A549 (cell line): ENCODE measurements around the gene CATSPER4. TPM values are rescaled to one million over a fixed set of nuclear protein-coding genes. Genes with fewer than 3 reads are reported as not detected.

ENCODE experiments used
- ATAC-seq, 2 experiments: fragments of 200-7000 bp in 1 of 2; fragments of >200 bp in 1 of 2; cut with Nextera tagmentation in 1 of 2; cut with Tn5 transposase in 1 of 2; 3 replicates each; pipeline versions ENCODE4 v1.8.0 to v1.9.1; 2018 to 2020; ENCODE audit warnings: mild to moderate bottlenecking in 1 of 2, moderate library complexity in 1 of 2
- CTCF ChIA-PET: fragments of 300-600 bp; sonication (Branson Sonifier 250); formaldehyde crosslinking; extraction: SDS; loops from one replicate; lab custom pipeline; 2021; ENCODE audit warnings: antibody characterized with exemption, inconsistent platforms; lab: Yijun Ruan, JAX
- POLR2A ChIA-PET: fragments of 350-600 bp; formaldehyde crosslinking; extraction: SDS; loops from one replicate; lab custom pipeline; 2021; ENCODE audit warnings: antibody characterized with exemption, inconsistent platforms; lab: Yijun Ruan, JAX
- DNase-seq, 2 experiments: peaks; one replicate each; pipeline versions ENCODE4 v3.0.0 to v3.0.0-alpha.2; 2011 to 2016; ENCODE audit warnings: low read depth in 1 of 2, low spot score in 1 of 2
- FAIRE-seq: peaks from 2 replicates; lab custom pipeline; 2011; peaks lifted over from hg19 to GRCh38; lab: Jason Lieb, UNC
- H3K27ac ChIP-seq, 2 experiments: fragments of >200 bp; sonication (Bioruptor Twin); formaldehyde crosslinking; 3 replicates each; pipeline ENCODE4 v1.5.1; 2016 to 2017
- H3K4me1 ChIP-seq: fragments of >200 bp; sonication (Bioruptor Twin); formaldehyde crosslinking; 3 replicates; pipeline ENCODE4 v1.6.1; 2016
- H3K4me2 ChIP-seq: fragments of >200 bp; sonication (Bioruptor Twin); formaldehyde crosslinking; 3 replicates; pipeline ENCODE4 v1.6.1; 2016
- H3K4me3 ChIP-seq: fragments of >200 bp; sonication (Bioruptor Twin); formaldehyde crosslinking; 3 replicates; pipeline ENCODE4 v1.5.1; 2016
- H3K9me3 ChIP-seq: fragments of >200 bp; sonication (Bioruptor Twin); formaldehyde crosslinking; 3 replicates; pipeline ENCODE4 v1.6.1; 2016
- CEBPB ChIP-seq, 2 experiments: fragments of >200 bp in 1 of 2; sonication (Bioruptor Twin) in 1 of 2; formaldehyde crosslinking in 1 of 2; IDR thresholded peaks; 2 replicates each; pipeline ENCODE4 v1.6.1; 2012 to 2016
- CHD4 ChIP-seq: fragments of 200-600 bp; sonication (generic); IDR thresholded peaks from 2 replicates; pipeline ENCODE4 v1.6.1; 2016; ENCODE audit warnings: antibody characterized with exemption, mild to moderate bottlenecking, borderline replicate concordance
- FOSB ChIP-seq: fragments of 250-450 bp; sonication (Bioruptor Pico); IDR thresholded peaks from 2 replicates; pipeline ENCODE4 v1.5.0; 2020; ENCODE audit warnings: mild to moderate bottlenecking, moderate library complexity
- FOSL2 ChIP-seq, 2 experiments: fragments of 450-650 bp in 1 of 2; fragments of >200 bp in 1 of 2; sonication (Bioruptor Twin) in 1 of 2; formaldehyde crosslinking; IDR thresholded peaks; 2 replicates each; pipeline versions ENCODE4 v1.5.0 to v1.6.1; 2016 to 2020; ENCODE audit warnings: mild to moderate bottlenecking in 1 of 2, moderate library complexity in 1 of 2
- HEYL ChIP-seq: fragments of 250-450 bp; sonication (Bioruptor Pico); IDR thresholded peaks from 2 replicates; pipeline ENCODE4 v1.8.0; 2021; ENCODE audit warnings: mild to moderate bottlenecking, moderate library complexity
- HOXA7 ChIP-seq: fragments of 250-450 bp; sonication (Bioruptor Pico); IDR thresholded peaks from 2 replicates; pipeline ENCODE4 v1.5.0; 2020; ENCODE audit warnings: mild to moderate bottlenecking, moderate library complexity
- KDM1A ChIP-seq: fragments of 200-600 bp; sonication (generic); IDR thresholded peaks from 2 replicates; pipeline ENCODE4 v1.6.1; 2016; ENCODE audit warnings: low read depth, mild to moderate bottlenecking
- KDM5A ChIP-seq: fragments of 200-600 bp; sonication (generic); IDR thresholded peaks from 2 replicates; pipeline ENCODE4 v1.6.1; 2016; ENCODE audit warnings: antibody characterized with exemption, mild to moderate bottlenecking
- MAFK ChIP-seq: fragments of 450-650 bp; IDR thresholded peaks from 2 replicates; pipeline ENCODE4 v1.6.1; 2014; ENCODE audit not compliant: partially characterized antibody
- NR3C1 ChIP-seq: fragments of >200 bp; sonication (Bioruptor Twin); formaldehyde crosslinking; IDR thresholded peaks from 3 replicates; pipeline ENCODE4 v1.6.1; 2017
- PHF8 ChIP-seq: fragments of 200-600 bp; sonication (generic); IDR thresholded peaks from 2 replicates; pipeline ENCODE4 v1.6.1; 2016; ENCODE audit warnings: low read depth, mild to moderate bottlenecking, antibody characterized with exemption, moderate library complexity, borderline replicate concordance
- RCOR1 ChIP-seq: fragments of 150-350 bp; IDR thresholded peaks from 2 replicates; pipeline ENCODE4 v1.6.1; 2014; ENCODE audit warnings: antibody characterized with exemption, low read length, low read depth
- RFX5 ChIP-seq: fragments of 450-650 bp; IDR thresholded peaks from 2 replicates; pipeline ENCODE4 v1.7.1; 2014; ENCODE audit warnings: antibody characterized with exemption, mild to moderate bottlenecking, moderate library complexity
- RNF2 ChIP-seq: fragments of 200-600 bp; sonication (generic); IDR thresholded peaks from 2 replicates; pipeline ENCODE4 v1.6.1; 2016; ENCODE audit warnings: low read depth, mild to moderate bottlenecking, antibody characterized with exemption, moderate library complexity, borderline replicate concordance
- SMC3 ChIP-seq: fragments of >200 bp; sonication (Bioruptor Twin); formaldehyde crosslinking; IDR thresholded peaks from 3 replicates; pipeline ENCODE4 v1.6.1; 2018; ENCODE audit warnings: inconsistent platforms
- ZC3H11A ChIP-seq: fragments of 450-650 bp; IDR thresholded peaks from 2 replicates; pipeline ENCODE4 v1.6.1; 2014; ENCODE audit warnings: antibody characterized with exemption, mild to moderate bottlenecking
- ZNF302 ChIP-seq: fragments of 250-450 bp; sonication (Bioruptor Pico); IDR thresholded peaks from 2 replicates; pipeline ENCODE4 v1.9.0; 2021; ENCODE audit warnings: inconsistent platforms, mild to moderate bottlenecking, moderate library complexity
- ZSCAN20 ChIP-seq: fragments of 250-450 bp; sonication (Bioruptor Pico); IDR thresholded peaks from 2 replicates; pipeline ENCODE4 v1.8.0; 2022; ENCODE audit warnings: mild to moderate bottlenecking, moderate library complexity
- WGBS: methylation state at CpG from one replicate; pipeline ENCODE4 v1.1.6; 2017; ENCODE audit errors: missing lambda C conversion rate; 5-methylcytosine and 5-hydroxymethylcytosine counted together
- polyA plus RNA-seq, 4 experiments: library from polyadenylated mRNA; depleted of rRNA in 3 of 4; stranded (reverse); fragments of >200 nt; fragmentation: RNase III in 1 of 4; extraction: RNeasy Plus Mini Kit Qiagen cat#74134 plus additional on column Dnase treatment in 1 of 4; gene quantifications; 2 replicates in 3 of 4; 3 replicates in 1 of 4; pipeline ENCODE4 v1.2.3, GENCODE V29; 2011 to 2017
- TF ChIP-seq, protein P1 (sequence below): fragments of 150-350 bp; IDR thresholded peaks from 2 replicates; pipeline ENCODE4 v1.6.1; 2014; ENCODE audit warnings: low read depth, mild to moderate bottlenecking, low read length
- TF ChIP-seq, protein P2 (sequence below): fragments of >200 bp; sonication (Bioruptor Twin); formaldehyde crosslinking; IDR thresholded peaks from 2 replicates; pipeline ENCODE4 v1.6.1; 2016
- TF ChIP-seq, protein P3 (sequence below): IDR thresholded peaks from 2 replicates; pipeline ENCODE4 v1.6.1; 2012
- TF ChIP-seq, protein P4 (sequence below): fragments of 250-450 bp; sonication (Bioruptor Pico); IDR thresholded peaks from 2 replicates; pipeline ENCODE4 v1.5.0; 2021; ENCODE audit warnings: mild to moderate bottlenecking, moderate library complexity, borderline replicate concordance
- TF ChIP-seq, protein P5 (sequence below): IDR thresholded peaks from 2 replicates; pipeline ENCODE4 v1.6.1; 2012; ENCODE audit warnings: low read depth, borderline replicate concordance
- TF ChIP-seq, protein P6 (sequence below): fragments of 450-650 bp; IDR thresholded peaks from 2 replicates; pipeline ENCODE4 v1.6.1; 2014; ENCODE audit warnings: antibody characterized with exemption
- TF ChIP-seq, protein P7 (sequence below): fragments of >200 bp; sonication (Bioruptor Twin); formaldehyde crosslinking; IDR thresholded peaks from 3 replicates; pipeline ENCODE4 v1.5.1; 2016

Gene CATSPER4
- polyA plus RNA-seq, 2 of the 4 experiments (the other 2 are of a cell fraction): not detected

DNA sequence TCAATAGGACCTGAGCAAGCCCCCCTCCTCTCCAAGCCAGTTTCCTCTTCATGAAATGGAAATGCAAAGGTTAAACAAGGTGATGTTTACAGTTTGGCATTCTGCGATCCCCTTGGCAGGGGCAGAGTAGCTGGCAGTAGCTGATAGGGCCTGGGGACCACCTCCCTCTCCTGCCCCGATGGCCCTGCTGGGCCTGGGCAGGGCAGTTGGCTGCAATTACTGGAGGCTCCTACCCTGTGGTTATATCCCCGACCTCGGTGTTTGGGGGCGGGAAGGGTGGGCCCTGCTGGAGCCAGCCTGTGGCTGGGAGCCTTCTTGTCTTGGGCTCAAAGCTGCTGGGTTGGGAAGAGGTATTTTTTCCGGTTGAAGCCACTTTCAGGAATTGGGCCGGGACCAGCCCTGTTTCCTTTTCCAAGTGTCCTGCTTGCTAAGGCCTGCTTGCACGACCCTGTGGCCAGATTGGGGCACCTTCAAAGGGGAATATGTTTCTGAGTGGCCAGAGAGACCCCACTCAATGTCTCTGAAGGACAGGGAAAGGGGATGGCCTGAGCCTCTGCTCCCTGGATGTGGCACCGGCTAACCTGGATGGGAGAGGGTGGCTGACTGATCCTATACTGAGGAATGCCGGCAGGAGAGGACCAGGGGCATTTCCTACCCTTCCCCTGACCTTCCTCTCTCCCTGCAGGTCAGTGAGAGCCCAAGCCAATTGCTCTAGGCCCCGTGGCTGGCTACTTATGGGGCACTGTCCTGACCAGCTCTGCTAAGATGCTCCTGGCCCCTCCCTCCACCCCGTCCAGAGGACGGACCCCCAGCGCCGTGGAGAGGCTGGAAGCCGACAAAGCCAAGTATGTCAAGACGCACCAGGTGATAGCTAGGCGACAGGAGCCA lies 29.6 kb upstream of the CATSPER4 start:
- DNase-seq (no peak), FAIRE-seq (no peak)
- H3K4me3 ChIP-seq: no peak overlapping the region; the same call in 2 of the 3 replicates
- 78% methylated on average over 7 of the region's 18 CpGs for WGBS
- H3K9me3 ChIP-seq: no peaks in the 10 kb centered on the region
- POLR2A ChIA-PET: no interaction called here
- H3K27ac ChIP-seq: peak overlapping the region; percentile 60 to 87; a peak in 5 of 6 replicates
- TF ChIP-seq CEBPB (IDR thresholded peaks at IDR 0.05) (no peak), MAFK (no peak), RNF2 (no peak), ZSCAN20 (CRISPR knock-in tag) (no peak), FOSB (no peak), HEYL (CRISPR knock-in tag) (no peak), HOXA7 (CRISPR knock-in tag) (no peak), KDM1A (no peak), ZC3H11A (no peak), RFX5 (no peak), RCOR1 (no peak), PHF8 (no peak), FOSL2 (IDR thresholded peaks at IDR 0.05) (no peak), FOSL2 (CRISPR knock-in tag; IDR thresholded peaks at IDR 0.05) (no peak), KDM5A (no peak), ZNF302 (CRISPR knock-in tag) (no peak), NR3C1 (no peak)
- TF ChIP-seq, protein P1, sequence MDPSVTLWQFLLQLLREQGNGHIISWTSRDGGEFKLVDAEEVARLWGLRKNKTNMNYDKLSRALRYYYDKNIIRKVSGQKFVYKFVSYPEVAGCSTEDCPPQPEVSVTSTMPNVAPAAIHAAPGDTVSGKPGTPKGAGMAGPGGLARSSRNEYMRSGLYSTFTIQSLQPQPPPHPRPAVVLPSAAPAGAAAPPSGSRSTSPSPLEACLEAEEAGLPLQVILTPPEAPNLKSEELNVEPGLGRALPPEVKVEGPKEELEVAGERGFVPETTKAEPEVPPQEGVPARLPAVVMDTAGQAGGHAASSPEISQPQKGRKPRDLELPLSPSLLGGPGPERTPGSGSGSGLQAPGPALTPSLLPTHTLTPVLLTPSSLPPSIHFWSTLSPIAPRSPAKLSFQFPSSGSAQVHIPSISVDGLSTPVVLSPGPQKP: no peak
- TF ChIP-seq, protein P2, sequence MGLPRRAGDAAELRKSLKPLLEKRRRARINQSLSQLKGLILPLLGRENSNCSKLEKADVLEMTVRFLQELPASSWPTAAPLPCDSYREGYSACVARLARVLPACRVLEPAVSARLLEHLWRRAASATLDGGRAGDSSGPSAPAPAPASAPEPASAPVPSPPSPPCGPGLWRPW: no peak
- TF ChIP-seq, protein P3, sequence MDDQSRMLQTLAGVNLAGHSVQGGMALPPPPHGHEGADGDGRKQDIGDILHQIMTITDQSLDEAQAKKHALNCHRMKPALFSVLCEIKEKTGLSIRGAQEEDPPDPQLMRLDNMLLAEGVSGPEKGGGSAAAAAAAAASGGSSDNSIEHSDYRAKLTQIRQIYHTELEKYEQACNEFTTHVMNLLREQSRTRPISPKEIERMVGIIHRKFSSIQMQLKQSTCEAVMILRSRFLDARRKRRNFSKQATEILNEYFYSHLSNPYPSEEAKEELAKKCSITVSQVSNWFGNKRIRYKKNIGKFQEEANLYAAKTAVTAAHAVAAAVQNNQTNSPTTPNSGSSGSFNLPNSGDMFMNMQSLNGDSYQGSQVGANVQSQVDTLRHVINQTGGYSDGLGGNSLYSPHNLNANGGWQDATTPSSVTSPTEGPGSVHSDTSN: no peak
- TF ChIP-seq, all 56 proteins: peak for 0
- no peak for ATAC-seq
- H3K4me2 ChIP-seq: peak overlapping the region; percentile 93
- CTCF ChIA-PET: interaction anchor here (0.8 to 2.4 kb wide), 8 partner anchors 9 to 93 kb away, joined by 3 to 10 read pairs (median 4); partner anchors contain the start of genes CEP85, TRIM63 and ZNF593
- peaks cover 13% of the 10 kb centered on the region; the same call in 2 of the 3 replicates for H3K4me1 ChIP-seq

DNA sequence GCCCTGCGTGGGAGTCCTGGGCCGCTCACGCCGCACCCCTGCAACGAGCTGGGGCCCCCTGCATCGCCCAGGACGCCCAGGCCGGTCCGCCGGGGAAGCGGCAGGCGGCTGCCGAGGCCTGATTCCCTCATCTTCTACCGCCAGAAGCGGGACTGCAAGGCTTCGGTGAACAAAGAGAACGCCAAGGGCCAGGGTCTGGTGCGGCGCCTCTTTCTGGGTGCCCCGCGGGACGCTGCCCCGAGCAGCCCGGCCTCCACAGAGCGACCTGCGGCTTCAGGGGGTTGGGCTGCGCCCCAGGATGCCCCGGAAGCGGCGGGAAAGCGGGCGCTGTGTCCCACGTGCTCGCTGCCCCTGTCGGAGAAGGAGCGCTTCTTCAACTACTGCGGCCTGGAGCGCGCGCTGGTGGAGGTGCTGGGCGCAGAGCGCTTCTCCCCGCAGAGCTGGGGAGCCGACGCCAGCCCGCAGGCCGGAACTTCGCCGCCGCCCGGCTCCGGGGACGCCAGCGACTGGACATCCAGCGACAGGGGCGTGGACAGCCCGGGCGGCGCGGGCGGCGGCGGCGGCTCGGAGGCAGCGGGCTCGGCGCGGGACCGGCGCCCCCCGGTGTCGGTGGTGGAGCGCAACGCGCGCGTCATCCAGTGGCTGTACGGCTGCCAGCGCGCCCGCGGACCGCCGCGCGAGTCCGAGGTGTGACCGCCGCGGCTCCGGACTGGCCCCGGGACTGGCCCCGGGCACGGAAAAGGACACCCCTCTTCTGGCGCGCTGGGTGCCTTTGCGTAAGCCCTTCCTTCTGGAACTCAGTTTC lies 28.8 kb upstream of the CATSPER4 start:
- Histone ChIP-seq H3K9me3 (no peaks in the 10 kb centered on the region), H3K4me3 (peak overlapping the region; percentile 46), H3K4me2 (peak overlapping the region; percentile 93), H3K4me1 (peaks cover 10% of the 10 kb centered on the region; the same call in 2 of the 3 replicates), H3K27ac (peak overlapping the region; percentile 60 to 87)
- DNase-seq (peak; percentile 26 to 36), ATAC-seq (peak; percentile 56 to 60), FAIRE-seq (no peak)
- CTCF ChIA-PET: interaction anchor here (0.8 to 2.4 kb wide), 9 partner anchors 8 to 126 kb away, joined by 3 to 17 read pairs (median 8); partner anchors contain the start of genes CEP85, TRIM63 and ZNF593
- POLR2A ChIA-PET: interaction anchor here (0.6 kb wide), 1 partner anchor 11 kb away, joined by 5 read pairs; no protein-coding TSS in a partner anchor
- 91% methylated on average over 13 of the region's 98 CpGs for WGBS
- peak; percentile 34; the same call in 1 of the 3 replicates for TF ChIP-seq SMC3
- TF ChIP-seq, protein P4, sequence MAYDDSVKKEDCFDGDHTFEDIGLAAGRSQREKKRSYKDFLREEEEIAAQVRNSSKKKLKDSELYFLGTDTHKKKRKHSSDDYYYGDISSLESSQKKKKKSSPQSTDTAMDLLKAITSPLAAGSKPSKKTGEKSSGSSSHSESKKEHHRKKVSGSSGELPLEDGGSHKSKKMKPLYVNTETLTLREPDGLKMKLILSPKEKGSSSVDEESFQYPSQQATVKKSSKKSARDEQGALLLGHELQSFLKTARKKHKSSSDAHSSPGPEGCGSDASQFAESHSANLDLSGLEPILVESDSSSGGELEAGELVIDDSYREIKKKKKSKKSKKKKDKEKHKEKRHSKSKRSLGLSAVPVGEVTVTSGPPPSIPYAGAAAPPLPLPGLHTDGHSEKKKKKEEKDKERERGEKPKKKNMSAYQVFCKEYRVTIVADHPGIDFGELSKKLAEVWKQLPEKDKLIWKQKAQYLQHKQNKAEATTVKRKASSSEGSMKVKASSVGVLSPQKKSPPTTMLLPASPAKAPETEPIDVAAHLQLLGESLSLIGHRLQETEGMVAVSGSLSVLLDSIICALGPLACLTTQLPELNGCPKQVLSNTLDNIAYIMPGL: no peak
- TF ChIP-seq, protein P5, sequence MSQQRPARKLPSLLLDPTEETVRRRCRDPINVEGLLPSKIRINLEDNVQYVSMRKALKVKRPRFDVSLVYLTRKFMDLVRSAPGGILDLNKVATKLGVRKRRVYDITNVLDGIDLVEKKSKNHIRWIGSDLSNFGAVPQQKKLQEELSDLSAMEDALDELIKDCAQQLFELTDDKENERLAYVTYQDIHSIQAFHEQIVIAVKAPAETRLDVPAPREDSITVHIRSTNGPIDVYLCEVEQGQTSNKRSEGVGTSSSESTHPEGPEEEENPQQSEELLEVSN: peak; percentile 96
- no peak for TF ChIP-seq PHF8
- no peak for TF ChIP-seq KDM5A
- TF ChIP-seq, protein P6, sequence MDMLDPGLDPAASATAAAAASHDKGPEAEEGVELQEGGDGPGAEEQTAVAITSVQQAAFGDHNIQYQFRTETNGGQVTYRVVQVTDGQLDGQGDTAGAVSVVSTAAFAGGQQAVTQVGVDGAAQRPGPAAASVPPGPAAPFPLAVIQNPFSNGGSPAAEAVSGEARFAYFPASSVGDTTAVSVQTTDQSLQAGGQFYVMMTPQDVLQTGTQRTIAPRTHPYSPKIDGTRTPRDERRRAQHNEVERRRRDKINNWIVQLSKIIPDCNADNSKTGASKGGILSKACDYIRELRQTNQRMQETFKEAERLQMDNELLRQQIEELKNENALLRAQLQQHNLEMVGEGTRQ: no peak
- no peak for TF ChIP-seq RFX5
- TF ChIP-seq, protein P7, sequence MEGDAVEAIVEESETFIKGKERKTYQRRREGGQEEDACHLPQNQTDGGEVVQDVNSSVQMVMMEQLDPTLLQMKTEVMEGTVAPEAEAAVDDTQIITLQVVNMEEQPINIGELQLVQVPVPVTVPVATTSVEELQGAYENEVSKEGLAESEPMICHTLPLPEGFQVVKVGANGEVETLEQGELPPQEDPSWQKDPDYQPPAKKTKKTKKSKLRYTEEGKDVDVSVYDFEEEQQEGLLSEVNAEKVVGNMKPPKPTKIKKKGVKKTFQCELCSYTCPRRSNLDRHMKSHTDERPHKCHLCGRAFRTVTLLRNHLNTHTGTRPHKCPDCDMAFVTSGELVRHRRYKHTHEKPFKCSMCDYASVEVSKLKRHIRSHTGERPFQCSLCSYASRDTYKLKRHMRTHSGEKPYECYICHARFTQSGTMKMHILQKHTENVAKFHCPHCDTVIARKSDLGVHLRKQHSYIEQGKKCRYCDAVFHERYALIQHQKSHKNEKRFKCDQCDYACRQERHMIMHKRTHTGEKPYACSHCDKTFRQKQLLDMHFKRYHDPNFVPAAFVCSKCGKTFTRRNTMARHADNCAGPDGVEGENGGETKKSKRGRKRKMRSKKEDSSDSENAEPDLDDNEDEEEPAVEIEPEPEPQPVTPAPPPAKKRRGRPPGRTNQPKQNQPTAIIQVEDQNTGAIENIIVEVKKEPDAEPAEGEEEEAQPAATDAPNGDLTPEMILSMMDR: peak; percentile 37
- TF ChIP-seq ZNF302 (CRISPR knock-in tag): no peak
- TF ChIP-seq CHD4: no peak
